HG03521 (cell line): Measurements from ENCODE around the gene FAM186B.

ENCODE experiments used
- ATAC-seq: cut with Tn5 transposase; IDR thresholded peaks from one replicate; pipeline ENCODE4 v1.9.1; 2021; ENCODE audit warnings: mild to moderate bottlenecking, moderate library complexity; ENCODE audit not compliant: unreplicated experiment

Gene FAM186B

DNA sequence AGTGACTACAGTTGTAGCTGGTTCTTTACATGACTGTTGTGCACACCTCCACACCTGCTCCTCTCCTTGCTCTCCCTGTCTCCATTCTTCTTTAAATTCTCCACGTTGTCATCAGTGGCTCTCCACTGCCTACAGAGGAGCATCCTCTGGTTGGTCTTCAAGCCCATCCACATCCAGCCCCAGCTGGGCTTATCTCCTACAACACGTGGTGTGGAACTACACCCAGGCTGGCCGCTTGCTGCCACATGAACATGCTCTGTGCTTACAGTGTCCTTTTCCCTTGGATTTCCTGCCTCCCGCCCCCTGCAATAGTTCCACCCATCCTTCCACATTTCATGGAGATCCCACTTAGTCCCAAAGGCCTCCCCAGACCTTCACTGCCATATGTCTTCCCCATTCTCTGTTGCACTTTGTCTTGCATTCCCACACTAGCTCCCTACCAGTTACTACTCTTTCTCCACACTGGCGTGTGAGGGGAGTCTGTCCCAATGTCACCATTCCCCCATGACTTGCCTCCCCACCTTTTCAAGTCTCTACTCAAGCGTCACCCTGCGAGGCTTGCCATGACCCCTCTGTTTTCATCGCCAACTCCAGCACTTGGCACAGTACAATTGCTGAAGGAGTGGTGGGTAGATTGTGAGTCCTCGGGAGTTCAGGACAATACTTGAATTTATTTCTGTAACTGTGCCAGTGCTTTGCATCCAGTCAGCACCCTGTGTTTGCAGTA lies 27.7 kb downstream of the FAM186B start:
- ATAC-seq, result no peak

DNA sequence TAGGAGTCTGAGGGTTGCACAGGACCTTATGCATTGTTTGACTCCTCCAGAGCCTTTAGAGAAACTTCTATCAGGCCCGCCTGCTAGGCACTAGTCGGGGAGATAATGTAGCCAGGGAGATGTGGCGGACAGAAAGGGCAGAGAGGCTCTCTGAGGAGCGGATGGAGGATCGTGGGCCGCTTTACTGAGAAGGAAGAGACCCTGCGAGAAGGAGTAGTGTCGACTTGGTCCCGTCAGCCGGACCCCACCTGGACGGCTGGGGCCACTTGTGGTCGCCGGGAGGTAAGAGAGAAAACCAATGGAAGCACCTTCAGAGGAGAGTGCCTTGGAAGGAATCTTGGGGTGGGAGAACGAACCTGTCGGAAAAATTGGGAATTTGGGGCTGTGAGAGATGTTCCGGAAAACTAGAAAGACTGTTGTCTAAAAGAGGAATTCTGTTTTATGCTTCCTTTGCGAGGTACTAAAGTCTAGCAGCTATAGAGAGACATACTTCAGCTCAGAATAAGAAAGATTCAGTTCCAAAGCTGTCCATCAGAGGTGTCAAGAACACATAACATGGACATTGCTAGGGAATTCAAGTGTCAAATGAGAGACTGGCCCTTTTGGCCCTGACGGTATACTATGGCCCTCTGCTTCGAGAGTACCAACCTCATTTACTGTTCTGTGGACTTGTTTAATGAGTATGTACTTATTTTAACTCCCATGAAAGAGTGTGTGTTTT lies 36.8 kb downstream of the FAM186B start:
- ATAC-seq, result no peak

DNA sequence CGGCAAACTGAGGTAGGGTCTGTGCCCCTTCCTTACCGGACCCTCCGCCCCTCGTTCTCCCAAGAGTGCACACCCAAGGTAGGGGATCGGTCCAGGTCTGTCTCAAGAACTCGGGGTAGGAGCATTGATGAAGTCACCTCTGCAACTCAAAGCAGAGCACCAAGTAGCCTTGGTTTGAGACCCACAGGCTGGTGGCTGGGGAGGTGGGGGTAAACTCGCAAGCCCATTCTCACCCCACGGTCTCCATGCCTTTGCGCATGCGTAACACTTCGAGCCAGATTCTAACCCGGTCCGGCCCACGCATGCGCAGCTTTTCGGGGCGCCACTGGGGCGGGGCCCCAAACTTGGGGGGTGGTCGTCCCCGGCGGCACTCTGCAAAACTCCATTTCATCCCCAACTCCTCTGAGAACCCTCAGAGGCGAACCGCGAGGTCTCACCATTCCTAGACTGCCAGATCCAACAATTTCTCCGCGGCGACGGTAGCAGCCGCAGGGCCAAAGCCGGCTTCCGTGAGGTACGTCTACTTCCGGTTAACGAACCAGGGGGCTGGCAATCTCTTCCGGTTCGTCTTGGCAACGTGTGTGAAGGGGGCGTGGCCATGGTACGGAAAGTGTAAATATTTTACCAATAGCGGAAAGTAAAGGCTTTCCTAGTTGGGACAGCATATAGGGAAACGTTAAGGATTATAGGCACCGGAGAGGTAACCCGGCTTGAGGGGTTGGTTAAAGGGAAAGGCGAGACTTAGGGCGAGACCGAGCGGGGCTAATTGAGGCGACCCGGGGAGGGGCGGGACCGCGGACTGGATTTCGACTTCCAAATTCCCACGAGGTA lies 37.6 kb downstream of the FAM186B start, which contains the start of gene MCRS1:
Gene MCRS1, minus strand, starts transcription at position 532 of the 831 bp plus-strand sequence. CDS start 1,411 bp downstream, outside the sequence.
- peak; percentile 74 for ATAC-seq

GRCh38 chr12:49567302-49567610 lies 38.2 kb downstream of the FAM186B start:
- no peak for ATAC-seq

GRCh38 chr12:49566361-49566760 lies 39.1 kb downstream of the FAM186B start:
- no peak for ATAC-seq

GRCh38 chr12:49565406-49566265 lies 39.8 kb downstream of the FAM186B start:
- no peak for ATAC-seq

GRCh38 chr12:49564686-49565405 lies 40.6 kb downstream of the FAM186B start:
- no peak for ATAC-seq

DNA sequence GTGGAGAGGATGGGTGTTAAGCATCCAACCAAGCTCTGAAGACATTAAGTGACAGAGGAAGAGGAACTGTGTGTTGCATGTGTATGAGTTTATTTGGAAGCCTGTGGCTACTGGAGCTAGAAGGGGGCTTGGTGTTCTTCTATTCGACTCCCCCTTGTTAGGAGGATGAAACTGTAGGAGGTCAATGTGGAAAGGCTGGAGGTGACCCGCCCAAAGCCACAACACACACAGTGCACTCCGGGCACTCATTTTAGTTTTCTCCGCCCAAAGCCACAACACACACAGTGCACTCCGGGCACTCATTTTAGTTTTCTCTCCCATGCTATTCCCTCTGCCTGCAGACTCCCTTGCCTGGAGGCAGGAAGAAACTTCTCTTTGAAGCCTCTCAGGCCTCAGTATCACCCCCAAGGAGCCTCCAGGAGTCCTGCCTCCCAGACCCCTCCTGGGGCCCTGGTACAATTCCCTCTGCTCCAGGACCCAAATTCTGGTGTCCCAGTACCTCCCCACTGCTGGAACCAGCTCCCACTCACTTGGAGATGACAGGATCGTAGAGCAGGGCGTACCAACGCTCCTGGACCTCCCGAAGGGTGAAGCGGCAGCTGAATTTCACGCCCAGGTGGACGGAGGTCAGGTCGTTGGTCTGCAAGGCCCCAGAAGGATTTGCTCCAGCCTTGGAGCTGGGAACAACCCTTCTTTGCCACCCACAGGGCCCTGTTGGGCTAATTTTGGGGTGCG lies 41.3 kb downstream of the FAM186B start:
- ATAC-seq, result no peak

DNA sequence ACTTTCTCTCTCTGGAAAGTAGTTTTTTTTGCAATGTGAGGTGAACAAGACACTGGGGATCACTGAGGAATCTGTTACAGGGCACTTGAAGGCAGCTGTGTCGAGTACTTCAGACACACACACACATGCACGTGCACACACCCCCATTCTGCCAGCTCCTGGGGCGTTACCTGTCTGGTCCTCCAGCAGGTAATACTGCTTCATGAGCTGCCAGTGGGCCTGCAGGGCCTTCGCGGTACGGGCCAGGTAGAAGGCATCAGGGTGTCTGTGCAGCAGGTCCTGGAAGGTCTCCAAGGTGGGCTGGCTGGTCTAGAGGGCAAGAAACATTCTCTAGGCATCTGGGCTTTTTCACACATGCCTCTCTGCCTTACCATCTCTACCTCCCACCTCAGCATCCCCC lies 42.6 kb downstream of the FAM186B start:
- ATAC-seq, result no peak

DNA sequence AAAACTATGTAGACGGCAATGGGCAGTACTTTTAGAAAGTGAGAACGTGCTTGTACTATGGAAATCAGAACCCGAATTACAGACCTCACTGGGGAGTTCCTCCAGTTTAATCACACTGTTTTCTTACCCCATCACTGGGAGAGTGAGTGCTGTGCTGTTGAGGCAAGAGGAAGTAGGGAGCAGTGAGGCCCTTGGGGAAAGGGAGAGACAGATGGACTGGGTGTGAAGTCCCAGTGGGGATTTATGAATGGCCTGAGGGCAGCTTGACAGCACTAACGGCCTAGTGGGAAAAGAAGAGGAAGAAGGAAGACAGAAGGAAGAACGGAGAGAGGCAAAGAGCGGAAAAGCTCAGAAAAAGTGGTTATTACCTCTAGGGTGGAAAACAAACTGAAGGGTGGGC lies 43.2 kb downstream of the FAM186B start:
- no peak for ATAC-seq

GRCh38 chr12:49560695-49561094 lies 44.7 kb downstream of the FAM186B start:
- no peak for ATAC-seq

DNA sequence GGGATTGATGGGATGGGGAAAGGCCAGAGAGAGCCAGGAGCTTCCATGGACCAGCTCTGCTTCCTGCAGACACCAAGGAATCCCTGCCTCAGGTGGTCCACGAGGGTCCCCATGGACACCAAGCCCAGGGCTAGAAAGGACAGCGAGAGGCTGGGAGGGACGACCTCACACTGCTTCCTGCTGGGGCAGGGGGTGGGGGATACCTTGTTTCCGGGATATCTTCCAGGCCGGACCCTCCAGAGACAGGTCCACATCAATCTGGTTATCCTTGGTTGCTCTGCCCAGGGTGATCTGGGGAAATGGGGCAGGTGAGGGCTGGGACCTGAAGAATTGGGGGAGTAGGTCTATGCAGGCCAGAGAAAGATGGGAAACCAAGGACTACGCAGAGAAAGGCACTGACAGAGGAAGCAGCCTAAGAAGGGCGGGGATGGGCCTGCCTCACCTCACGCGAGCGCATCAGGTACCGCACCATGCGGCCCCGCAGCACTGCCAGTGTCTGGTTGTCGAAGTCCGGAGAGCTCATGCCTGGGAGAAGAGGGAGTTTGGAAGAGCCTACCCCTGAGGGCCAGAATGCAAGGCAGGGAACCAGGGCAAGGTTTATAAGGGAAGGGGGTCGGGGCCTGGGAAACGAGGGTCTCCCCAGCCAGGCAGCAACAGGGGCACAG lies 46.3 kb downstream of the FAM186B start:
- ATAC-seq, result no peak

DNA sequence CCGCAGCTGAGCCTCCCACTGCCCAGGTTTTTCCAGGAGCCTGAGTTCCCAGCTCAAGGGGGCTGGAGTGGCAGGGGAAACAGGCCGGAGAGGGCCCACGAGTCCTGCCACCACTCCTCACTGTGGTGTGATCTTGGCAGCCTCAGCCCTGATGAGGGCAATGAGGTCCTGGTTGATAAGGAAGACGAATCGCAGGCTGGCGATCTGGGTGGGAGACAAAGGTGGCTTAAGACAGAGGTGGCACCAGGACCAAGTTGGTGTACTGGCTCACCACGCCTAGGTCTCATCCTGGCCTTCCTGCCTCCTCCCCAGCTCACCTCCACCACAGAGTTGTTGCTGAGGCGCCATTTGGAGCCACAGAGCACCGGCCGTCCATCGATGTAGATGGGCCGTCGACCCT lies 46.9 kb downstream of the FAM186B start:
- no peak for ATAC-seq

DNA sequence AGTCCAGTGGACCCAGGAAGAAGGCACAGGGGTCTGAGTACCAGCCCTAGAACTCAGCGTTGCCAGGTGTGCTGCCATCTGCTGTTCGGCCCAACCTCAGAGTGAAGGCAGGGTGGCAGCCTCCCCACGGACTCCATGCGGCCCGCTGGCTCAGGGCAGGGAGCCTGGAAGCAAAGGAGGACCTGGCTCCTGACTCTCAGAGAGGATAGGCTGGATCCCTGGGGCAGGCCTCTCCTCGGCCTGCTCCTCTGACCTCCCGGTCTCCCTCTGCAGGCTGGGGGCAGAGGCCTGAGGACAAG lies 47.6 kb downstream of the FAM186B start:
- no peak for ATAC-seq

- ATAC-seq, result no peak
Measured at GRCh38 chr12:49557187-49557916, 48.1 kb downstream of the FAM186B start.

DNA sequence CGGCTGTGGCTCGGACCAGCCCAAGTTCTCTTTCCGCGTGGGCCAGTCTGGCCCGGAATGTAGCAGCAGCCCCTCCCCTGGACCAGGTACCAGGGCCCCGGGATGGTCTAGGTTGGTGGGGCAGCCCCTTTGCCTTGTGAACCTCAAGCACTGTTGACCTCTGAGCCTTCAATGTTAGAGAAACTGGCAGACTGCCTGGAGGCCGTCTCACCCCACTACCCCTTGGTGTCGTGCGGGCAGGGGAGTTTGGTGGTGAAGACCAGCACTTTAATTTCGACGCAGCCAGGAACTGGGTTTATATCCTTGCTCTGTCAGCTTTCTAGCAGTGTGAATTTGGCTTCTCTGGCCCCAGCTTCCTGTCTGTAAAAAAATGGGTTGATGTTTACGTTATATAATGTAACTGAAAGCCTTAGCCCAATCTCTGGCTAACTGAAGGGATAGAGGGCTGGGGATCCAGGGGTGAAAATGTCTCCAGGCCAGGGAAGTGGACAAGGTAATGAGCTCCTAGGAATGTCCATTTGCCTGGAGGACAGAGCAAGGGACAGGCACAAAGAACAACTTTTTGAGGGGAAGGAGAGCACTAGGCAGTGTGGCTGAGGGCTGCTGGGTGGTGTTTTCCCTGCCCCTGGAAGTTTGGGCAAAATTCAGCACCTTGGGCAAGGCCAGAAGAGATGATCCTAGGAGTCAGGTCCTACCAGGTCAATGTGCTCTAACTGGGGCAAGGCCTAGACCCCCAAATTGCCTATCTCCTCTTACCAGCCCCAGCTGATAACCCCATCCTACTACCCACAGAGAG lies 48.9 kb downstream of the FAM186B start:
- ATAC-seq, result no peak

- no peak for ATAC-seq
Measured at GRCh38 chr12:49555631-49556390, 49.6 kb downstream of the FAM186B start.
